Epithelial cell of prostate (primary cell): ENCODE measurements around the gene DRG2.

ENCODE experiments used
- DNase-seq: peaks from one replicate; pipeline ENCODE4 v3.0.0-alpha.2; 2011; ENCODE audit warnings: low read depth, low spot score
- H3K27ac ChIP-seq: fragments of 450-650 bp; 2 replicates; pipeline ENCODE4 v1.5.1; 2017; ENCODE audit warnings: mild to moderate bottlenecking

Gene DRG2

GRCh38 chr17:18071751-18072150, 16.0 kb upstream of the DRG2 start:
- no peak for DNase-seq
- H3K27ac ChIP-seq, result no peak overlapping the region

- H3K27ac ChIP-seq, result no peak overlapping the region
- DNase-seq, result no peak
These were observed 13.0 kb upstream of the DRG2 start for GRCh38 chr17:18074566-18075272.

GRCh38 chr17:18076936-18077335, 10.8 kb upstream of the DRG2 start:
- no peak overlapping the region for H3K27ac ChIP-seq
- no peak for DNase-seq

- H3K27ac ChIP-seq, result no peak overlapping the region
- no peak for DNase-seq
These were observed 8.2 kb upstream of the DRG2 start for GRCh38 chr17:18079543-18079942.

- H3K27ac ChIP-seq, result no peak overlapping the region
- DNase-seq, result no peak
These were observed 3.5 kb upstream of the DRG2 start for GRCh38 chr17:18084256-18084655.

- no peak for DNase-seq
- H3K27ac ChIP-seq, result no peak overlapping the region
These were observed 1.9 kb downstream of the DRG2 start for GRCh38 chr17:18089613-18090012.

GRCh38 chr17:18093616-18094408, 6.1 kb downstream of the DRG2 start:
- no peak overlapping the region for H3K27ac ChIP-seq
- DNase-seq, result peak; percentile 67

- no peak for DNase-seq
These were observed 6.7 kb downstream of the DRG2 start for GRCh38 chr17:18094409-18094807.

GRCh38 chr17:18099516-18099915, 11.8 kb downstream of the DRG2 start:
- no peak for DNase-seq
- no peak overlapping the region for H3K27ac ChIP-seq

More at GRCh38 chr17:18094409-18094807, 6.7 kb downstream of the DRG2 start:
- no peak overlapping the region for H3K27ac ChIP-seq

- no peak for DNase-seq
- no peak overlapping the region for H3K27ac ChIP-seq
These were observed 12.9 kb downstream of the DRG2 start for GRCh38 chr17:18100616-18101015.

- H3K27ac ChIP-seq, result no peak overlapping the region
- DNase-seq, result no peak
These were observed 14.1 kb downstream of the DRG2 start for GRCh38 chr17:18101828-18102227.

GRCh38 chr17:18102640-18103039, 14.9 kb downstream of the DRG2 start:
- DNase-seq, result no peak
- no peak overlapping the region for H3K27ac ChIP-seq

- no peak for DNase-seq
- H3K27ac ChIP-seq, result no peak overlapping the region
These were observed 17.3 kb downstream of the DRG2 start for GRCh38 chr17:18105027-18105426.

- no peak for DNase-seq
- H3K27ac ChIP-seq, result no peak overlapping the region
These were observed 17.8 kb downstream of the DRG2 start for GRCh38 chr17:18105595-18105994.

GRCh38 chr17:18106211-18106610, 18.5 kb downstream of the DRG2 start:
- DNase-seq, result no peak
- H3K27ac ChIP-seq, result no peak overlapping the region

GRCh38 chr17:18107061-18107790, 19.5 kb downstream of the DRG2 start:
- no peak overlapping the region for H3K27ac ChIP-seq
- no peak for DNase-seq

- H3K27ac ChIP-seq, result no peak overlapping the region
These were observed 20.2 kb downstream of the DRG2 start for GRCh38 chr17:18107971-18108370.

GRCh38 chr17:18108401-18109312, 20.9 kb downstream of the DRG2 start, which contains the start of gene MYO15A:
MYO15A (plus strand) TSS chr17:18108756; CDS start chr17:18118801, 10,045 bp downstream.
- DNase-seq, result no peak
- no peak within 1 kb of the TSS for H3K27ac ChIP-seq

More at GRCh38 chr17:18107971-18108370, 20.2 kb downstream of the DRG2 start:
- no peak for DNase-seq

GRCh38 chr17:18109935-18110485, 22.3 kb downstream of the DRG2 start:
- H3K27ac ChIP-seq, result no peak overlapping the region
- DNase-seq, result no peak
